PFSK-1 (cell line): ENCODE data around the gene EN1.

Experiments
- FOXP2 ChIP-seq: optimal IDR thresholded peaks from 2 replicates; pipeline ENCODE3; 2011; ENCODE audit warnings: borderline replicate concordance, control low read depth, inconsistent platforms; ENCODE audit not compliant: insufficient read depth; ENCODE audit errors: extremely low read length, extremely low read depth
- POLR2AphosphoS5 ChIP-seq: IDR thresholded peaks from 2 replicates; pipeline ENCODE4 v1.6.1; 2012; ENCODE audit warnings: low read depth, mild to moderate bottlenecking, control low read depth, low read length, moderate library complexity
- REST ChIP-seq, 2 experiments: IDR thresholded peaks; 2 replicates each; pipeline versions ENCODE4 v1.6.1 to v1.8.0; 2011 to 2012; ENCODE audit warnings: low read depth in 2 of 2, low read length in 2 of 2, control low read depth in 1 of 2, inconsistent platforms in 1 of 2, mild to moderate bottlenecking in 1 of 2, moderate library complexity in 1 of 2; ENCODE audit not compliant: insufficient read depth in 1 of 2
- SIN3A ChIP-seq: IDR thresholded peaks from 2 replicates; pipeline ENCODE4 v1.6.1; 2012; ENCODE audit warnings: mild to moderate bottlenecking, low read length, moderate library complexity, borderline replicate concordance; ENCODE audit not compliant: insufficient read depth
- TAF1 ChIP-seq: IDR thresholded peaks from 2 replicates; pipeline ENCODE4 v1.6.1; 2012; ENCODE audit warnings: low read length, control low read depth, borderline replicate concordance; ENCODE audit not compliant: insufficient read depth

EN1 gene

GRCh38 chr2:118801151-118801550, 46.3 kb downstream of the EN1 start:
- no peak for TF ChIP-seq SIN3A
- TF ChIP-seq POLR2AphosphoS5, result no peak
- TF ChIP-seq REST (IDR thresholded peaks at IDR 0.05; ENCODE audit: insufficient read depth in 1 of 2, low read depth in 2 of 2, low read length in 2 of 2), result no peak
- TF ChIP-seq TAF1, result no peak
- no peak for TF ChIP-seq FOXP2

- TF ChIP-seq TAF1, result no peak
- TF ChIP-seq REST (IDR thresholded peaks at IDR 0.05; ENCODE audit: insufficient read depth in 1 of 2, low read depth in 2 of 2, low read length in 2 of 2), result no peak
- TF ChIP-seq POLR2AphosphoS5, result no peak
- no peak for TF ChIP-seq SIN3A
These were observed 46.7 kb downstream of the EN1 start for GRCh38 chr2:118800736-118801135.

GRCh38 chr2:118794546-118794945, 52.9 kb downstream of the EN1 start:
- TF ChIP-seq FOXP2 (no peak), REST (IDR thresholded peaks at IDR 0.05; ENCODE audit: insufficient read depth in 1 of 2, low read depth in 2 of 2, low read length in 2 of 2) (no peak), TAF1 (no peak), POLR2AphosphoS5 (no peak), SIN3A (no peak)
